Measurements from ENCODE around the gene AUH. TPM values are rescaled to one million over a fixed set of nuclear protein-coding genes. Genes with fewer than 3 reads are reported as not detected.

AUH gene
- polyA plus RNA-seq, 1 donor from 2014 or later: 42.6 TPM

- TF ChIP-seq REST (IDR thresholded peaks at IDR 0.05; ENCODE audit: borderline replicate concordance): no peak
- no peak for TF ChIP-seq TAF1 (IDR thresholded peaks at IDR 0.05; ENCODE audit: low read depth)
- no peak for TF ChIP-seq CTCF (IDR thresholded peaks at IDR 0.05; ENCODE audit: poor library complexity, severe bottlenecking)
- no peak for TF ChIP-seq MXI1 (conservative IDR thresholded peaks at IDR 0.05; ENCODE audit: poor library complexity, severe bottlenecking)
- TF ChIP-seq EZH2 (IDR thresholded peaks at IDR 0.05; ENCODE audit: borderline replicate concordance, insufficient read depth, low read length, poor library complexity, severe bottlenecking): no peak
- no peak overlapping the region for H3K9ac ChIP-seq (ENCODE audit: low read length)
- no peaks in the 10 kb centered on the region for H3K27me3 ChIP-seq (ENCODE audit: insufficient read depth, low read depth, low read length)
- no peak overlapping the region for H3K4me3 ChIP-seq (ENCODE audit: low read length)
- H3K9me2 ChIP-seq (ENCODE audit: insufficient read depth, low read length): no peaks in the 10 kb centered on the region
- no peak overlapping the region for H2AFZ ChIP-seq (ENCODE audit: low read depth, low read length)
- H3K4me2 ChIP-seq (ENCODE audit: low read length): no peak overlapping the region
- no peak overlapping the region for H3K27ac ChIP-seq (ENCODE audit: low read length)
- H3K36me3 ChIP-seq (ENCODE audit: insufficient read depth, low read length): no peaks in the 10 kb centered on the region
- H3F3A ChIP-seq (ENCODE audit: insufficient read depth, low read length, poor library complexity, severe bottlenecking): no peaks in the 10 kb centered on the region
- no peaks in the 10 kb centered on the region for H4K20me1 ChIP-seq (ENCODE audit: insufficient read depth)
- no peaks in the 10 kb centered on the region for H3K9me3 ChIP-seq (ENCODE audit: low read length)
- H3K79me2 ChIP-seq (replicated peaks; ENCODE audit: insufficient read depth, low read length): no peaks in the 10 kb centered on the region
Measured at GRCh38 chr9:91202736-91203283, 158.9 kb downstream of the AUH start.

GRCh38 chr9:91200692-91201336 is 160.9 kb downstream of the AUH start:
- Histone ChIP-seq H3K4me2 (ENCODE audit: low read length) (no peak overlapping the region), H4K20me1 (ENCODE audit: insufficient read depth) (no peaks in the 10 kb centered on the region), H3K27me3 (ENCODE audit: insufficient read depth, low read depth, low read length) (no peaks in the 10 kb centered on the region), H3K9me3 (ENCODE audit: low read length) (no peaks in the 10 kb centered on the region), H3K27ac (ENCODE audit: low read length) (no peak overlapping the region), H3K79me2 (replicated peaks; ENCODE audit: insufficient read depth, low read length) (no peaks in the 10 kb centered on the region), H3K9me2 (ENCODE audit: insufficient read depth, low read length) (no peaks in the 10 kb centered on the region), H3K9ac (ENCODE audit: low read length) (no peak overlapping the region), H3K36me3 (ENCODE audit: insufficient read depth, low read length) (no peaks in the 10 kb centered on the region), H3K4me3 (ENCODE audit: low read length) (no peak overlapping the region), H2AFZ (ENCODE audit: low read depth, low read length) (no peak overlapping the region), H3F3A (ENCODE audit: insufficient read depth, low read length, poor library complexity, severe bottlenecking) (no peaks in the 10 kb centered on the region)
- TF ChIP-seq MXI1 (conservative IDR thresholded peaks at IDR 0.05; ENCODE audit: poor library complexity, severe bottlenecking) (no peak), TAF1 (IDR thresholded peaks at IDR 0.05; ENCODE audit: low read depth) (no peak), EZH2 (IDR thresholded peaks at IDR 0.05; ENCODE audit: borderline replicate concordance, insufficient read depth, low read length, poor library complexity, severe bottlenecking) (no peak)
